Mammary epithelial cell (primary cell): Measurements from ENCODE around the gene HSPA6.
"Not testable (repeated sequence)": the region's sequence is repeated elsewhere in the genome, so short reads cannot be mapped to it uniquely, and the experiment has no call there.

Source experiments
- EZH2 ChIP-seq: IDR thresholded peaks from 2 replicates; pipeline ENCODE4 v1.6.1; 2012; ENCODE audit warnings: low read length, inconsistent platforms, borderline replicate concordance
- TF ChIP-seq, protein P1 (sequence below), 2 donors: IDR thresholded peaks in 1 of 2; conservative IDR thresholded peaks in 1 of 2; 2 replicates each; pipeline ENCODE4 v1.5.1; 2011 to 2012; ENCODE audit warnings: inconsistent platforms in 2 of 2, low read length in 2 of 2, mild to moderate bottlenecking in 2 of 2, control low read depth in 1 of 2, low read depth in 1 of 2; ENCODE audit not compliant: insufficient read depth in 1 of 2; ENCODE audit errors: extremely low read depth in 1 of 2

DNA sequence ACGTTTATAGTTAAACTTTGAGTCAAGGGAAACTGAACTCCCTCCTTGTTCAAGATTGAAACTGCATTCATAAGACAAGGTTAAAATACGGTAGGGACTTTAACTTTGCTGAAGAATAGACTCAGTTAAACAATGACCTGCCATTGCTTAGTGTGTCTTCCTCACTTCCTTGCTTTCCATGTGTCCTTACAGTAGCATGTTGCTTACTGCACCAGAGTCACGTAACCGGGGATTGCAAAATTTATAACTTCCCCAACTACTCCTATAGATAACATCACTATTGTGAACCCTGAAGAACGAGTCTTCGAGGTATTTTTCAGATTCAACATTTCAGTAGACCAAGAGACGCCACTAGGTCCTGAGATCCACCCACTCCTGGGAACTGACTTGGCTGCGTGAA is 47.4 kb downstream of the HSPA6 start:
- TF ChIP-seq, protein P1, sequence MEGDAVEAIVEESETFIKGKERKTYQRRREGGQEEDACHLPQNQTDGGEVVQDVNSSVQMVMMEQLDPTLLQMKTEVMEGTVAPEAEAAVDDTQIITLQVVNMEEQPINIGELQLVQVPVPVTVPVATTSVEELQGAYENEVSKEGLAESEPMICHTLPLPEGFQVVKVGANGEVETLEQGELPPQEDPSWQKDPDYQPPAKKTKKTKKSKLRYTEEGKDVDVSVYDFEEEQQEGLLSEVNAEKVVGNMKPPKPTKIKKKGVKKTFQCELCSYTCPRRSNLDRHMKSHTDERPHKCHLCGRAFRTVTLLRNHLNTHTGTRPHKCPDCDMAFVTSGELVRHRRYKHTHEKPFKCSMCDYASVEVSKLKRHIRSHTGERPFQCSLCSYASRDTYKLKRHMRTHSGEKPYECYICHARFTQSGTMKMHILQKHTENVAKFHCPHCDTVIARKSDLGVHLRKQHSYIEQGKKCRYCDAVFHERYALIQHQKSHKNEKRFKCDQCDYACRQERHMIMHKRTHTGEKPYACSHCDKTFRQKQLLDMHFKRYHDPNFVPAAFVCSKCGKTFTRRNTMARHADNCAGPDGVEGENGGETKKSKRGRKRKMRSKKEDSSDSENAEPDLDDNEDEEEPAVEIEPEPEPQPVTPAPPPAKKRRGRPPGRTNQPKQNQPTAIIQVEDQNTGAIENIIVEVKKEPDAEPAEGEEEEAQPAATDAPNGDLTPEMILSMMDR (conservative IDR thresholded peaks at IDR 0.05 in 1 of 2, IDR thresholded peaks at IDR 0.05 in 1 of 2; ENCODE audit: extremely low read depth in 1 of 2, insufficient read depth in 1 of 2, low read depth in 1 of 2, low read length in 2 of 2), result not testable (repeated sequence)
- not testable (repeated sequence) for TF ChIP-seq EZH2
